ENCODE measurements around the gene PANK2.

The PANK2 gene

GRCh38 chr20:3927486-3928291 is 38.5 kb downstream of the PANK2 start:
- H3K27ac ChIP-seq (ENCODE audit: low read length): no peak overlapping the region
- no peak overlapping the region for H3K4me3 ChIP-seq (ENCODE audit: low read length)

GRCh38 chr20:3929713-3930060 is 40.5 kb downstream of the PANK2 start:
- WGBS (ENCODE audit: insufficient coverage, insufficient read length): no CpG with 5 or more reads among the region's 2 CpGs
- no peak overlapping the region for H3K4me3 ChIP-seq (ENCODE audit: low read length)
- no peak for DNase-seq (ENCODE audit: low read depth, low spot score)
- H3K27ac ChIP-seq (ENCODE audit: low read length): no peak overlapping the region
- H3K27me3 ChIP-seq (ENCODE audit: control insufficient read depth, insufficient read depth, low read length): no peaks in the 10 kb centered on the region
- H3K9me3 ChIP-seq (ENCODE audit: control insufficient read depth, insufficient read depth, low read length): no peaks in the 10 kb centered on the region
- H3K36me3 ChIP-seq (ENCODE audit: control insufficient read depth, insufficient read depth, low read length): peaks cover 3% of the 10 kb centered on the region; the same call in 1 of the 2 replicates
- peaks cover 1% of the 10 kb centered on the region for H3K4me1 ChIP-seq (ENCODE audit: control insufficient read depth, insufficient read depth, low read length)

More at GRCh38 chr20:3927486-3928291, 38.5 kb downstream of the PANK2 start:
- no peaks in the 10 kb centered on the region for H3K9me3 ChIP-seq (ENCODE audit: control insufficient read depth, insufficient read depth, low read length)
- H3K4me1 ChIP-seq (ENCODE audit: control insufficient read depth, insufficient read depth, low read length): peaks cover 1% of the 10 kb centered on the region
- H3K36me3 ChIP-seq (ENCODE audit: control insufficient read depth, insufficient read depth, low read length): peaks cover 10% of the 10 kb centered on the region; the same call in 1 of the 2 replicates
- no peaks in the 10 kb centered on the region for H3K27me3 ChIP-seq (ENCODE audit: control insufficient read depth, insufficient read depth, low read length)
- no peak for DNase-seq (ENCODE audit: low read depth, low spot score)
- no CpG with 5 or more reads among the region's 10 CpGs for WGBS (ENCODE audit: insufficient coverage, insufficient read length)

DNA sequence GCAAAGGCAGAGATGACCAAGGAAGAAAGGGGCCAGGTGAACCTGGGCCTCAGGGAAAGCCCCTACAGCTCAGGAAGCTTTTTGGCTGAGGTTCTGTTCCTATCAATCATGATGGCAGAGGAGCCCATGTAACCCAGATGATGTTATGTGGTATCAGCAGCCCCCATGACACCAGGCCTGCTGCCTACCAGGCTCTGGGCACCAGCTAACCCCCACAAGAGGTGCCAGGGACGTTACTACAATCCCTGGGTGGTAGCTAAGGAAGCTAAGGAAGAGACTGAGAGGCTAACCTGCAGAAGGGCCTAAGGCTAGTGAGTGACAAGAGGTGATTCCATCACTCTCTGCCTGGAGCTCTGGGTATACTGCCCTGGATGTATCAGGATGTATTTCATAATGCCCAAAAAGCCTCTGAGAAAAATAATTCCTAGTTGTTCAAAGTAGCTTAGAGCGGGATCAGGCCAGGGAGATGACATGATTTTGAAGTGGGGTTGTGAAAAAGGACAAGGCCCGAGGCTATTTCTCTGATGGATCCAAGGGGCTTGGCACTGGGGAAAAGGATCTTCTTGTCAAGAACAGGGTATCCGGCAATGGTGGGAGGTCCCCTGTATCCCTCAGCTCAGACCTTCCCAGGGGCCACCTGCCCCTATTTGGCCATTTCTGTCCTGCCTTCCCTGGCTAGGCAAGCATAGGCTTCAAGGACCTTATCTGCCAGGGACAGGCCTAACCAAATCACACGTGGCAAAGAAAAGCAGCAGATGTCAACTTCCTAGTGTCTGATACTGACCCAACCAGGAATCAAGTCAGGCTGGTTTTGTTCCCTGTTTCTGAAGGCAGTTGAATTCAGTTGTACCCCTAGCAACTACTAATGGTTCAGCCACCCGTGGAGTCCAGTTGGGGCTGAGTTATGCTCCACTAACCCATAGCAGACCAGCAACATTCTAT is 41.3 kb downstream of the PANK2 start:
- no peaks in the 10 kb centered on the region for H3K36me3 ChIP-seq (ENCODE audit: control insufficient read depth, insufficient read depth, low read length)
- H3K4me3 ChIP-seq (ENCODE audit: low read length): no peak overlapping the region
- no peaks in the 10 kb centered on the region for H3K9me3 ChIP-seq (ENCODE audit: control insufficient read depth, insufficient read depth, low read length)
- H3K27me3 ChIP-seq (ENCODE audit: control insufficient read depth, insufficient read depth, low read length): no peaks in the 10 kb centered on the region
- no peak overlapping the region for H3K27ac ChIP-seq (ENCODE audit: low read length)
- no CpG with 5 or more reads among the region's 6 CpGs for WGBS (ENCODE audit: insufficient coverage, insufficient read length)
- no peak for DNase-seq (ENCODE audit: low read depth, low spot score)
- H3K4me1 ChIP-seq (ENCODE audit: control insufficient read depth, insufficient read depth, low read length): peaks cover 1% of the 10 kb centered on the region

- Histone ChIP-seq H3K9me3 (ENCODE audit: control insufficient read depth, insufficient read depth, low read length) (no peaks in the 10 kb centered on the region), H3K27ac (ENCODE audit: low read length) (no peak overlapping the region), H3K27me3 (ENCODE audit: control insufficient read depth, insufficient read depth, low read length) (no peaks in the 10 kb centered on the region), H3K36me3 (ENCODE audit: control insufficient read depth, insufficient read depth, low read length) (no peaks in the 10 kb centered on the region), H3K4me1 (ENCODE audit: control insufficient read depth, insufficient read depth, low read length) (peaks cover 1% of the 10 kb centered on the region; the same call in 1 of the 2 replicates), H3K4me3 (ENCODE audit: low read length) (no peak overlapping the region)
- DNase-seq (ENCODE audit: low read depth, low spot score): no peak
- no CpG with 5 or more reads among the region's 3 CpGs for WGBS (ENCODE audit: insufficient coverage, insufficient read length)
These were observed 42.5 kb downstream of the PANK2 start for GRCh38 chr20:3931664-3932063.

- H3K4me1 ChIP-seq (ENCODE audit: control insufficient read depth, insufficient read depth, low read length): peaks cover 1% of the 10 kb centered on the region; the same call in 1 of the 2 replicates
- no peaks in the 10 kb centered on the region for H3K27me3 ChIP-seq (ENCODE audit: control insufficient read depth, insufficient read depth, low read length)
- H3K4me3 ChIP-seq (ENCODE audit: low read length): no peak overlapping the region
- H3K9me3 ChIP-seq (ENCODE audit: control insufficient read depth, insufficient read depth, low read length): no peaks in the 10 kb centered on the region
- no peak for DNase-seq (ENCODE audit: low read depth, low spot score)
- no peaks in the 10 kb centered on the region for H3K36me3 ChIP-seq (ENCODE audit: control insufficient read depth, insufficient read depth, low read length)
- H3K27ac ChIP-seq (ENCODE audit: low read length): no peak overlapping the region
- no CpG with 5 or more reads among the region's 4 CpGs for WGBS (ENCODE audit: insufficient coverage, insufficient read length)
These were observed 43.1 kb downstream of the PANK2 start for GRCh38 chr20:3932277-3932676.

DNA sequence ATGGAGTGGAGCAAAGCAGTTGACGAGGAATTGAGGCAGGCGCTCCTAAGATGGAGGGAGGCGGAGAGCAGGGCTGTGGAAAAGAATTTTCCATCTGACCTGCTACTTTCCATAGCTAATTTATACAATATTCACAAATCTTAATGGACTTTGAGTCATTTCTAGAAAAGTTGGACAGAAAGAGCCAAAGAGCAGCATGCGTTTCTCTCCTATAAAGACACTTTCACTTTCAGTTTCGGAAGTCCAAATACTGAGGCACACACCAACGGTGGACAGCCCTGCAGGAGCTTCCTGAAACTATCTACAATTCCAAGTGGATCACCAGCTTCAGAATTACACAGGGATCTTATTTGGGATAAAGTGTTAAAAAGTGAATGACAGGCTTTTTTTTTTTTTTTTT is 43.5 kb downstream of the PANK2 start:
- Histone ChIP-seq H3K27ac (ENCODE audit: low read length) (no peak overlapping the region), H3K4me3 (ENCODE audit: low read length) (no peak overlapping the region), H3K27me3 (ENCODE audit: control insufficient read depth, insufficient read depth, low read length) (no peaks in the 10 kb centered on the region), H3K9me3 (ENCODE audit: control insufficient read depth, insufficient read depth, low read length) (no peaks in the 10 kb centered on the region), H3K36me3 (ENCODE audit: control insufficient read depth, insufficient read depth, low read length) (no peaks in the 10 kb centered on the region), H3K4me1 (ENCODE audit: control insufficient read depth, insufficient read depth, low read length) (0 out of 2 replicates have a peak, but pooled peaks cover under 1% of the 10 kb centered on the region)
- DNase-seq (ENCODE audit: low read depth, low spot score): no peak
- no CpG with 5 or more reads among the region's 6 CpGs for WGBS (ENCODE audit: insufficient coverage, insufficient read length)

- WGBS (ENCODE audit: insufficient coverage, insufficient read length): no CpG with 5 or more reads among the region's 4 CpGs
- Histone ChIP-seq H3K27ac (ENCODE audit: low read length) (no peak overlapping the region), H3K4me3 (ENCODE audit: low read length) (no peak overlapping the region), H3K4me1 (ENCODE audit: control insufficient read depth, insufficient read depth, low read length) (no peaks in the 10 kb centered on the region), H3K36me3 (ENCODE audit: control insufficient read depth, insufficient read depth, low read length) (no peaks in the 10 kb centered on the region), H3K9me3 (ENCODE audit: control insufficient read depth, insufficient read depth, low read length) (no peaks in the 10 kb centered on the region), H3K27me3 (ENCODE audit: control insufficient read depth, insufficient read depth, low read length) (no peaks in the 10 kb centered on the region)
- no peak for DNase-seq (ENCODE audit: low read depth, low spot score)
These were observed 44.0 kb downstream of the PANK2 start for GRCh38 chr20:3933218-3933617.

DNA sequence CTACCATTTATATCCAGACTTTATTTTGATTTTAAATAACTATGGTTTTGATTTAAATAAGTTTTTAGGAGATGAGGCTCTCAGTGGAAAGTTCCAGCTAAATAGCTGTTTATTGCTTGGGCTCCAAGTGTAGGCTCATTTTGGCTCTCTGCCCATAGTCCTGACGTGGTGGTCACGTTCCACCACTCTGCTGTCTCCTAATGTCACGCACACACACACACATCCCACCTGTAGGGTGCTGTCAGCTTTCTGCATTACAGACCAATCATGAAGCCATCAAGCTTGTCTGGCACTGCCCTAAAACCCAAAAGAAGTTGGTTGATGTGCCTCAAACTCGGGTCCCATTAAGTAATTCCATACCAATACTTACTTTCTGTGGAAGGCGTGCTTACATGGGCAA is 45.4 kb downstream of the PANK2 start:
- no peak for DNase-seq (ENCODE audit: low read depth, low spot score)

GRCh38 chr20:3935295-3935955 is 46.2 kb downstream of the PANK2 start:
- Histone ChIP-seq H3K4me1 (ENCODE audit: control insufficient read depth, insufficient read depth, low read length) (no peaks in the 10 kb centered on the region), H3K36me3 (ENCODE audit: control insufficient read depth, insufficient read depth, low read length) (no peaks in the 10 kb centered on the region), H3K4me3 (ENCODE audit: low read length) (no peak overlapping the region), H3K27ac (ENCODE audit: low read length) (no peak overlapping the region), H3K27me3 (ENCODE audit: control insufficient read depth, insufficient read depth, low read length) (no peaks in the 10 kb centered on the region), H3K9me3 (ENCODE audit: control insufficient read depth, insufficient read depth, low read length) (no peaks in the 10 kb centered on the region)
- DNase-seq (ENCODE audit: low read depth, low spot score): no peak
- no CpG with 5 or more reads among the region's 6 CpGs for WGBS (ENCODE audit: insufficient coverage, insufficient read length)

More for the DNA sequence above, 45.4 kb downstream of the PANK2 start:
- no CpG with 5 or more reads among the region's 5 CpGs for WGBS (ENCODE audit: insufficient coverage, insufficient read length)
- H3K4me1 ChIP-seq (ENCODE audit: control insufficient read depth, insufficient read depth, low read length): no peaks in the 10 kb centered on the region
- no peaks in the 10 kb centered on the region for H3K27me3 ChIP-seq (ENCODE audit: control insufficient read depth, insufficient read depth, low read length)
- no peak overlapping the region for H3K27ac ChIP-seq (ENCODE audit: low read length)
- H3K4me3 ChIP-seq (ENCODE audit: low read length): no peak overlapping the region
- no peaks in the 10 kb centered on the region for H3K9me3 ChIP-seq (ENCODE audit: control insufficient read depth, insufficient read depth, low read length)
- H3K36me3 ChIP-seq (ENCODE audit: control insufficient read depth, insufficient read depth, low read length): no peaks in the 10 kb centered on the region

- Histone ChIP-seq H3K4me1 (ENCODE audit: control insufficient read depth, insufficient read depth, low read length) (no peaks in the 10 kb centered on the region), H3K4me3 (ENCODE audit: low read length) (no peak overlapping the region), H3K36me3 (ENCODE audit: control insufficient read depth, insufficient read depth, low read length) (no peaks in the 10 kb centered on the region), H3K9me3 (ENCODE audit: control insufficient read depth, insufficient read depth, low read length) (no peaks in the 10 kb centered on the region), H3K27ac (ENCODE audit: low read length) (no peak overlapping the region), H3K27me3 (ENCODE audit: control insufficient read depth, insufficient read depth, low read length) (no peaks in the 10 kb centered on the region)
- WGBS (ENCODE audit: insufficient coverage, insufficient read length): no CpG with 5 or more reads among the region's 2 CpGs
- no peak for DNase-seq (ENCODE audit: low read depth, low spot score)
These were observed 46.8 kb downstream of the PANK2 start for GRCh38 chr20:3935956-3936340.

Data from iPS DF 6.9 (cell line).